ENCODE results near the gene CYP1A1.

CYP1A1 gene, protein sequence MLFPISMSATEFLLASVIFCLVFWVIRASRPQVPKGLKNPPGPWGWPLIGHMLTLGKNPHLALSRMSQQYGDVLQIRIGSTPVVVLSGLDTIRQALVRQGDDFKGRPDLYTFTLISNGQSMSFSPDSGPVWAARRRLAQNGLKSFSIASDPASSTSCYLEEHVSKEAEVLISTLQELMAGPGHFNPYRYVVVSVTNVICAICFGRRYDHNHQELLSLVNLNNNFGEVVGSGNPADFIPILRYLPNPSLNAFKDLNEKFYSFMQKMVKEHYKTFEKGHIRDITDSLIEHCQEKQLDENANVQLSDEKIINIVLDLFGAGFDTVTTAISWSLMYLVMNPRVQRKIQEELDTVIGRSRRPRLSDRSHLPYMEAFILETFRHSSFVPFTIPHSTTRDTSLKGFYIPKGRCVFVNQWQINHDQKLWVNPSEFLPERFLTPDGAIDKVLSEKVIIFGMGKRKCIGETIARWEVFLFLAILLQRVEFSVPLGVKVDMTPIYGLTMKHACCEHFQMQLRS

DNA sequence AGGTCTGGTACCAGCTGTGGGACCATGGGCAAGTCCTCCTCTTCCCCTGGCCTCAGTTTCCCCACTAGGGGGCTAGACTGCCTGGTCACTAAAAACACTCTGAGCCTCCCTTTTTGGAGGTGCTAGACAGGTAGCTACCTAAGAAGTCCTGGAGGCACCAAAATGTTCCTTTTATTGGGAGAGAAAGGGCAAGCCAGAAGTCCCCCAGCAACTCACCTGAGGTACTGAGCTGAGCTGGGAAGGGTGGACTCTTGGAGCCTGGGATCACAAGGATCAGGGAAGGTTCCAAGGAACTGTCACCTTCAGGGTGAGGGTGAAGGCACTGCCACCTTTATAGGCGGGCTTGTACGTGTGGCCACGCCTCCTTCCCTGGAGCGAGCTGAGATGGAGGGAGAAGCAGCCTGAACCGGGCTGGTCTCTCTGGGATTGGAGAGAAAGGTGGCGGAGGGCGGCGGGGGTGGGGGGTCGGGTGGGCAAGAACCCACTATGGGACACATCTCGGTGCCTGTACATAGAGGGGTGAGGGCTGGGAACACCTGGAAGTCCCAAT is at the start of gene CYP1A1:
Gene CYP1A1, minus strand, starts transcription at position 304 of the 550 bp plus-strand sequence. CDS start 2,431 bp downstream, outside the sequence.
- intact Hi-C loops (cut with DNase I) = no loop called here
- peak in 6 of 10 donors; percentile 21 to 85 (median 65) for DNase-seq

DNA sequence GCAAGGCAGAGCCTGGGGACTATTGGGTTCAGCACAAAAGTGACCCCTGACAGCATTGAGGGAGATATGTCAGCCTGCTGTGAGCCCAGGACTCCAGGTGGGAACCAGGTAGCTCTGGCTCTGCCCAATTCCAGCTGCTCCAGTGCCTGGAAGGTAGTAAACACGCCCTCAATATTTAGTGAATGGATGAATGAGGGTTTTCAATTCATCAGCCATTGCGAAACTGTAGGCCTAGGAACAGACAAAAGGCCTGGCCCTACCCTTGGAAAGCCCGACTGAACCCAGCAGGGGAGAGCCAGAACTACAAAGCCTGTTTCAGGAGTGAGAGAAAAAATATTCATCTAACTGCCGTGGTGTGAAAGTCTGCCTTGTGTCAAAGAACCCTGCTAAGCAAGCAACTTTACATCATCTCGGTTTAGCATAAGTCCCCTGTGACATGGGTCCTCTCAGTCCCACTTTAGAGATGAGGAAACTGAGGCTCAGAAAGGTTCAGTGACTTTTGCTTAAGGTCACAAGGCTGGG is 48.5 kb upstream of the CYP1A1 start:
- DNase-seq = no peak
- intact Hi-C loops (cut with DNase I) = loop anchor here (5.0 kb wide), 1 partner anchor 64 kb away; no protein-coding TSS in a partner anchor

DNA sequence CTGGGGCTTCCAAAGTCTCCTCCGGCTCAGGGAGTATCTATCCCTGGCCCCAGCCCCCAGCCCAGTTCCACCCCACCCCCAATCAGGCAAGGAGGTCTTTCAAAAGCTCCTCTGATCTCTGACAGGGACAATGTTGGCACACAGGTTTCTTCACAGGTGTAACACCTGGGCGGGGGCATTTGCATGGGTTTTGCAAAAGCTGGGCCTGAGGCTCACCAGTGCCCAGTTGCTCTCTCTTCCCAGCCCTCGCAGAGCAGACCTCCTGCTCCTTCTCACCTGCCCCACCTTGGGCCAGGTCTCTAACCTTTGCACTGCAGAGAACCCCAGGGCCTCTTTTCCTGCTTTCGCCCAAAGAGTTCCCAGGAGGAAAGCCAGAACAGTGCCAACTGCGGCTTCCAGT is 48.0 kb upstream of the CYP1A1 start:
- DNase-seq = no peak
- intact Hi-C loops (cut with DNase I) = loop anchor here (5.0 kb wide), 1 partner anchor 64 kb away; no protein-coding TSS in a partner anchor

DNA sequence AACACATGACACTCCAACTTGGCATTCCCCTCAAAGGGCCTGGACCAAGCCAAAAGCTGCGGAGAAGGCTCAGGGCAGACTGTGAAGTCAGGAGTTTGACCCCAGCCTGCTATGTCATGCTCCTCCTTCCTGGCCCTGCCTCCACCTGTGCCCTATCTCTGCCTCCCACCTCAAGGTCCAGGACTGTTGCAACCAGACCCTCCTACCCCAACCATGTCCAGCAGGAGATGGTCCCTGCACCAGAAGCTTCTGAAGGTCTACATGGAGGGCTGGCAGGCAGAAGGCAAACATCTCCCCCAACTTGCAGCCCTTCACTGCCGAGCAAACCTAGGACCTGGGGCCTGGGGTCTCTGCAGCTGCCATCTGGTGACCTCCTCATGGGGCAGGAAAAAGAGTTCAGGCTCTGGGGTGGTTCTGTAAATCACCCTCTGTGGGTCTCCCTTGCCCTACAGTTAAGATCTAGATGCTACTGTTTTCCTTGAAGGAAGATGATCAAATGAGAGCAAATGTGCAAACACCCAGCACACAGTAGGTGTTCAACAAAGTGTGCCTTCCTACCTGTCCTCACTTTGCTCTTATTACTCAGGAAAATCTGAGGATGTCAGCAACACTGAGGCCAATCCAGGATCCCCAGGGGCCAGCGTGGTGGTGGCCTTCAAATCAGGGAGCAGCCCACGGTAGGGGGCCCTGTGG is 45.0 kb upstream of the CYP1A1 start:
- DNase-seq = peak in 2 of 10 donors; percentile 21 to 41
- intact Hi-C loops (cut with DNase I) = loop anchor here (5.0 kb wide), 1 partner anchor 67 kb away; no protein-coding TSS in a partner anchor

DNA sequence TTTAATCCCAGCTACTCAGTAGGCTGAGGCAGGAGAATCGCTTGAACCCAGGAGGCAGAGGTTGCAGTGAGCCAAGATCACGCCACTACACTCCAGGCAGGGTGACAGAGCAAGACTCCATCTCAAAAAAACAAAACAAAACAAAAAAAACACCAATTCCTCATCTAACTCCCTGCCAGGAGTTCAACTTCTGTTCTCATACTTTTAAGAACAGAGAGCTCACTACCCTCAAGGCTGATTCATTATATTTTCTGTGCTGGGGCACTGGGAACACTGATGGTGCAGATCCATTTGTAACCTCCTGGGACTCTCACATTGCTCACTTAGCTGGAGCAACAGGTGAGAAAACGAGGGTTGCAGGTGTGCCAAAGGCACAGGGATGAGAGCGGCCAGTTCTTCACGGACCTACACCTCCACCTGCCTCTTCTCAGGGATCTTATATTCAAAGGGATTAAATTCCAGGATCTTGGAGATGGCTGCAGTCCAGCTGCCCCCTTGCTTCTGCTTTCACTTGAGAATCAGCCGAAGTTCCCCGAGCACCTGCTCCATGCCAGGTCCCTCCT is 44.2 kb upstream of the CYP1A1 start:
- intact Hi-C loops (cut with DNase I) = loop anchor here (5.0 kb wide), 2 partner anchors 68 to 397 kb away; no protein-coding TSS in a partner anchor
- DNase-seq = peak in 2 of 10 donors; percentile 8 to 39

DNA sequence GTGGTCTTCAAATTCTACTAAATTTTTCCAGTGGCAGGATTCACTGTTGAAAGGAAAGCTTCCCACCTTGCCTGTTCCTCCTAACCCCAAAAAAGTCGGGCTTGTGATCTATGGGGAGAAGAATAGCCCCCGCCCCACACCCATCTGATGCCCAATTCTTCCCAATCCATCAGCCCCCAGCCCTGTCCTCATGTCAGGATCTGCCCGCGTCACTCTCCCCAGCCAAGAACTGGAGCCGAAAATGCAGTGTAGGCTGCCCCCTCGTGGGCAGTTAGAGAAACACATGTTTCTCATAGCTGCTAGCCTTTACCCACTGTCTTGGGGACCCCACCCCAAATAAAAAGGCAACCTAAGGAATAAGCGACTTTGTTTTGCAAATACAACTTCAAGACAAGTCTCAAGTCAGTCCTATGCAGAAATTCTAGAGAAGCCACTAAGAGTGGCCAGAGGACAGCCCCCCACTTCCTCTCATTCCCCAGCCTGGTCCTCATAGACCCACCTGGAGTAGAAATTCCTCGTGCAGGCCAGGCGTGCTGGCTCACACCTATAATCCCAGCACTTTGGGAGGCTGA is 43.5 kb upstream of the CYP1A1 start:
- intact Hi-C loops (cut with DNase I) = loop anchor here (1.0 to 5.0 kb wide), 2 partner anchors 134 to 397 kb away; no protein-coding TSS in a partner anchor
- peak; percentile 23 to 94 (median 69) for DNase-seq

DNA sequence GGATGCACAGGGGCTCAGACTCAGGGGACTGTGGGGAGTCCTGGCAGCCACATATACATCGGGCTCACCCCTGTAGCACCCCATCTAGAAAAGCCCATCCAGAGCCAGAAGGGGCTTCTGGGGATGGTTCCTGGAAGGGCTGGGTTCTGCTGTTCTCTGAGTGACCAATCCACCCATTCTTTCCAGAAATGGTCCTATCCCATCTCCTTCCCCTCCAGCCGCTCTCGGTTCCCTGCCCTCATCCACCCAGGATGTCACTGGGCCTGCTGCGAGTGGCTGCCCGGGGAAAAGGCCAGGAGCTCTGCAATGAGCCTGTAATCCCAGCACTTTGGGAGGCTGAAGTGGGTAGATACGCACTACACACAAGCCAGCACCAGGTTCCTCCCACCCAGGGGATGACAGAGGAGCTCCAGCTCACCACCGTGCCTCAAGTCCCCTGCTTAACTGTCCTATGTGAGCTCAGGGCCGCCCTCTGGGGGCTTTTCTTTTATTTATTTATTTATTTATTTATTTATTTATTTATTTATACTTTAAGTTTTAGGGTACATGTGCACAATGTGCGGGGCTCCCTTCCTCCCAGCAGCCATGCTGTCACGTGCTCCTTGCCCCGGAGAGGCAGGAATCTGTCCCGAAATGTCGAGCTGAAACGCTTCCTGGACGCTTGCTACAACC is 42.9 kb upstream of the CYP1A1 start:
- intact Hi-C loops (cut with DNase I) = loop anchor here (1.0 to 5.0 kb wide), 2 partner anchors 133 to 396 kb away; no protein-coding TSS in a partner anchor
- peak in 2 of 10 donors; percentile 18 to 55 for DNase-seq

DNA sequence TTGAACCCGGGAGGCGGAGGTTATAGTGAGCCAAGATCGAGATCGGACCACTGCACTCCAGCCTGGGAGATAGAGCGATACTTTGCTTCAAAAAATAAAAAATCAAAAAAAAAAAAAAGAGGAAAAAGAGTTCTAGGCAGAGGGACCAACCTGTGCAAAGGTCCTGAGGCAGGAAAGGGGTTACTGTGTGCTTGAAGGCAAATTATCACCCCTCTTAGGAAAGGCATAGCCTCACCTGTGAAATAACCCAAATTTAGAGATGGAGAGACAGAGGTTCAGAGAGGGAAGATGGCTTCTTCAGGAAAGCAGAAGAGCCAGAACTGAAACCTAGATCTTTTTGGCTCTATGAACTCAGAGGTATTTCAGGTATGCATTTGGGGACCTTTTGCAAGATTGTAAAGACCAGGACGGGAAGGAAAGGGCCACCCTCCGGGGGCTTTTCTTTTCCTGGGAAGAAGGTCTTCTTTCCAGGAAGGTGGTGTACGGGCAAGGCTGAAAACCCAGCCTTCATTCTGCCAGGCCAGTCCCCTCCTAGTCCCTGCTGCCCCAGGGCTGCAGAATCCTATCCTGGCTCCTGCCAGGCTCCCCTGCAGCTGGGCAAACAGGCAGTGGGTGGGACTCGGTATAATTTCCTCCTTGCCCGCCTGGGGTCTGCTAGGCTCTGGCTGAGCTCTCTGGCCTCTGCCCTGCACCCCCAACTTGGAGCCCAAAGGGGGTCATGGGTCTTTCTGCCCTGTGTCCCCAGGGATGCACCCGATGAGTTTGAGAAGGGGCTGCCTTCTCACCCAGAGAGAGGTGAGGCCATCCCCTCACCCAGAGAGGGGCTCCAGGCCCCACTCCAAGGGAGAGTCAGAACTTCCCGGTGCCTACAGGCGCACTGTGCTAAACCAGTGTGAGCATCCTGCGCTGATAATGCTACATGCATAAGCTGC is 42.1 kb upstream of the CYP1A1 start:
- DNase-seq = peak in 2 of 10 donors; percentile 62 to 67
- intact Hi-C loops (cut with DNase I) = loop anchor here (1.0 to 5.0 kb wide), 2 partner anchors 132 to 395 kb away; no protein-coding TSS in a partner anchor

DNA sequence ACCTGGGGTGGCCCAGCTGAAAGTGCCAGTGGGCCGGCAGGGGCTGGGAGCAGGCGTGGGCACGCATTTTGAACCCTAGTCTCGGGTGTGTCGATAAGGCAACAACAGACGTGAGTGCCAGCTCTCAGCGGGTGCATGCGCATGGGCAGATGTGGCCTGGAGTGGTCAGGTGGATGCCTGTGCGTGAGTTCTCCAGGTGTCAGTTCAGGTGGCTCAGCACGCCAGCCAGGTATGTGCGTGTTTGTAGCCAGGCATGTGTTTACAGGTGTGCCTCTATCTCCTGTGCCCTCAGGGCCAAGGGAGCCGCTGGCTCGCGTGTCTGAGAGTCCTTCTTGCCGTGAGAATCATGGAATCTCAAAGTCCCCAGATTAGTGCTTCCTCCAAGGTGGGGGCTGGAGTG is 38.1 kb upstream of the CYP1A1 start:
- DNase-seq = peak in 2 of 10 donors; percentile 45 to 80
- intact Hi-C loops (cut with DNase I) = no loop called here

DNA sequence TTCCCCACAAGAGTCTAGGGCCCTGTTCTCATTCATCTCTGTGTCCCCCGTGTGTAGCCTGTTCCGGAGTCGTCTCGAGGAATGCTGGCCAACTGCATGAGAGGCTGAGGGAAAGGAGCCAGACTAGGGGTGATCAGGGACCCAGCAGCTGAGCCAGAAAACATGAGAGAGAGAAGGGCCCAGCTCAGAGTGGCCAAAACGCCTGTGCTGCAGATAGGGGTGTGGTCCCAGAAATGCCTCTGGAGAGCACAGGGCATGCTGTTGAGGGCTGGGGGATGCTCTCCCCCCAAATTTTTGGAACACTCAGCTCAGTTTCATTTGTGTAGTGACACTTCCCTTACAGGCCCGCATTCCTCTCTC is 37.4 kb upstream of the CYP1A1 start:
- peak in 1 of 10 donors; percentile 59 for DNase-seq
- intact Hi-C loops (cut with DNase I) = no loop called here

DNA sequence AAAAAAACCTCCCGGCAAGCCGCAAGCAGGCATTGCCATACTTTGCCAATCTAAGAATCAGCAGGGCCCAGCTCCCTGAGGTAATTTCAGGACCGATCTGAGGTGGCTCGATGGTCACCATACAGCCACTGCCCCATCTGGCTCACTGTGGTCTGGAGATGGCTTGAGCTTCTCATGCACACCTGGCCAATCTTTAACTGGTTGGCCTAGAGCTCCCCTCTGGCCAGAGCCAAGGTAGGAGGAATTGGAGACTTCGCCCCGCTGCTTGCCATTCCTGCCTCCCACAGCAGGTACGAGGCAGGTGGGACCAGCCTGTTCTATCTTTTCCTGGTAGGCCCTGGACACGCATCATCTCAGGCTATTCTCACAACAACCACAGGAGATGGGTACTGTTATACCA is 33.4 kb upstream of the CYP1A1 start:
- intact Hi-C loops (cut with DNase I) = no loop called here
- DNase-seq = peak in 2 of 10 donors; percentile 47 to 49

DNA sequence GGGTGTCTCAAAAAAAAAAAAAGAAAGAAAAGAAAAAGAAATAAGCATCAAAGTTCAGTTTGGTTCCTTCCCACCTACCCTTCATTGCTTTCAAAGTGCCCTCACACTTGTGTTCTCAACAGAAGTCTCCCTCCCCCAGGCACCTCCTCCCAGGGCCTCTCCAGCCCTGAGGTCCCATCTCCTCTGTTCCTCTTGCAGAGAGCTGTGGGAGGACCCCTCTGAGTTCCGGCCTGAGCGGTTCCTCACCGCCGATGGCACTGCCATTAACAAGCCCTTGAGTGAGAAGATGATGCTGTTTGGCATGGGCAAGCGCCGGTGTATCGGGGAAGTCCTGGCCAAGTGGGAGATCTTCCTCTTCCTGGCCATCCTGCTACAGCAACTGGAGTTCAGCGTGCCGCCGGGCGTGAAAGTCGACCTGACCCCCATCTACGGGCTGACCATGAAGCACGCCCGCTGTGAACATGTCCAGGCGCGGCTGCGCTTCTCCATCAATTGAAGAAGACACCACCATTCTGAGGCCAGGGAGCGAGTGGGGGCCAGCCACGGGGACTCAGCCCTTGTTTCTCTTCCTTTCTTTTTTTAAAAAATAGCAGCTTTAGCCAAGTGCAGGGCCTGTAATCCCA is 29.4 kb upstream of the CYP1A1 start:
- intact Hi-C loops (cut with DNase I) = no loop called here
- peak in 2 of 10 donors; percentile 69 to 82 for DNase-seq

DNA sequence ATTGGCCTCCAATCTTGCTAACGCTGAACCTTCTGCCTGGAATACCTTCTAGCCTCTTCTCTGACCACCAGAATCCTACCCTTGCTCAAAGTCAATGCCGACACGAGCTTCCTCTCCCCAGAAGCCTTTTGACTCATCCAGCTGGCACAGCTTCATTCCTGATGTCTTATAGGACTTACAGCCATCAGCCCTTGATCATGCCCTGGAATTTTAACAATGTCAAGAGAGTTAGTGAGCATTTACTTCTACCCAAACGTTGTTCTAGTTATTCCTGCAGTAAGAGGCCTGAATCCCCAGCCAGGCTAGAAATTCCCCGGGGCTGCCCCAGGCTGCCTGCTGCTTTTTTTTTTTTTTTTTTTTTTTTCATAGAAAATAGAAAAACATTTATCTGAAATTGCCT is 27.2 kb upstream of the CYP1A1 start:
- intact Hi-C loops (cut with DNase I) = no loop called here

DNA sequence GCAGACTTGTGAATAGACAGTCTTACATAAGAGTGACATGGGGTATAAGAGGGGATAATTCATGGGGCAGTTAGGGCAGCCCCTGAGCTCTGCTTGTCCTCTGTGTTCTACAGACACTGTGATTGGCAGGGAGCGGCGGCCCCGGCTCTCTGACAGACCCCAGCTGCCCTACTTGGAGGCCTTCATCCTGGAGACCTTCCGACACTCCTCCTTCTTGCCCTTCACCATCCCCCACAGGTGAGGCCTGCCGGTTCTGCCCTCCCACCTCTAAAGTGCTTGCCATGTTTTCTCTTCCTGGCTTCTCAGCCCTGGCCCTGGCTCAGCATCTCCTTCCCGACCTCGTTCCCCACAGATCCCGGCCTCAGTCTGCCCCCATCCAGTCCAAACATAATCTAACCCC is 26.7 kb upstream of the CYP1A1 start:
- peak in 1 of 10 donors; percentile 62 for DNase-seq
- intact Hi-C loops (cut with DNase I) = no loop called here

More for the DNA sequence above, 27.2 kb upstream of the CYP1A1 start:
- peak in 1 of 10 donors; percentile 24 for DNase-seq

DNA sequence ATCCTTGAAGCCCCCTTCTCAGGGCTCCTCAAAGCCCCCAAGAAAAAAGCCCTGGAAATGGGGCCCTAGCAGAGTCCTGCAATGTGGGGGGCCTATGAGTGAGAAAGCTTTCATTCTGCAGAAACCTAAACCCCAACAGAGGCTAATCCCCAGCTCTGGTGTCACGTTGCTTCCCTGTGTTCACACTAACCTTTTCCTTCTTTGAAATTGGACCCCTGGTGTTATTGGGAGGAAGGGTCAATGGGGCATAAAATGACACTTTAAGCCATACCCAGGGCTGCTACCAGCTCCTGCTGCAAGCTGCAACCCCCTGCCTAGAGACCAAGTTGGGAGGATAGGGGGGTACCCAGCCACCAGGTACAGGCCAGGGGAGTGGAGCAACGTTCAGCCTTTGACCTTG is 25.4 kb upstream of the CYP1A1 start:
- intact Hi-C loops (cut with DNase I) = no loop called here
- no peak for DNase-seq

DNA sequence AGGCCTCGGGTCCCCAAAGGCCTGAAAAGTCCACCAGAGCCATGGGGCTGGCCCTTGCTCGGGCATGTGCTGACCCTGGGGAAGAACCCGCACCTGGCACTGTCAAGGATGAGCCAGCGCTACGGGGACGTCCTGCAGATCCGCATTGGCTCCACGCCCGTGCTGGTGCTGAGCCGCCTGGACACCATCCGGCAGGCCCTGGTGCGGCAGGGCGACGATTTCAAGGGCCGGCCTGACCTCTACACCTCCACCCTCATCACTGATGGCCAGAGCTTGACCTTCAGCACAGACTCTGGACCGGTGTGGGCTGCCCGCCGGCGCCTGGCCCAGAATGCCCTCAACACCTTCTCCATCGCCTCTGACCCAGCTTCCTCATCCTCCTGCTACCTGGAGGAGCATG is 24.5 kb upstream of the CYP1A1 start:
- DNase-seq = peak in 1 of 10 donors; percentile 52
- intact Hi-C loops (cut with DNase I) = no loop called here

DNA sequence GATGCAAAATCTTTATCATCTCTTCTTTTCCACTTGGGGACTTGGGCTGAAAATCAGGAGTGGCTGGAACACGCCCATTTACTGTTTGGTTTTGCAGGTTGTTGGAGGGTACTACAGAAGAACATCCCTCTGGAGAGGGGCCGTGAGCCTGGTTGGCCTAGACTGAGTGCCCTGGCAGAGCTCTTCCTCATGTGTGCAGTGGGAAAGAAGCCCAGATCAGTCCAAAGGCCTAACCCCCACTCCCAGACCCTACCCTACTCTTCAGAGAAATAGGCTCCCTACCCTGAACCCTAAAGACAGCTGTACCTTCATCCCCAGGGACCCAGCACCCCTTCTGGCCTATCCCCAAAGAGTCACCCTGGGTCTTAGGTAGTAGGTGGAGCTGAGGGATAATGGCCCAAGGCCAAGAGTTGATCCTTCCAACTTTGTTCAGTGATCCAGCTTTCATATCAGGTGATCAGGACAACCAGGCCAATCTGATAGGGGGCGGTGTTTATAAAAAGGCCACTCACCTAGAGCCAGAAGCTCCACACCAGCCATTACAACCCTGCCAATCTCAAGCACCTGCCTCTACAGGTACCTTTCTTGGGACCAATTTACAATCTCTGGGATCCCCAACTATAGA is 23.1 kb upstream of the CYP1A1 start, which contains the start of gene CYP1A2:
Gene CYP1A2, plus strand, starts transcription at position 524 of the 625 bp plus-strand sequence. CDS start 894 bp downstream, outside the sequence.
- intact Hi-C loops (cut with DNase I) = no loop called here
- no peak for DNase-seq

Measured in posterior cingulate gyrus (tissue), 11 donors.